Naive thymus-derived CD4-positive, alpha-beta T cell (primary cell): Measurements from ENCODE around the gene INPP5J. TPM values are rescaled to one million over a fixed set of nuclear protein-coding genes. Genes with fewer than 3 reads are reported as not detected.
A peak's percentile ranks its signal among the peaks of the same experiment; 100 is the strongest.

Experiments used
- ATAC-seq: fragments of 150-1000 bp; cut with Tn5 transposase; 2 replicates; pipeline ENCODE4 v1.10.0; 2021; ENCODE audit warnings: mild to moderate bottlenecking, moderate library complexity
- CTCF ChIA-PET: fragments of 350-600 bp; sonication (Branson Sonifier 250); formaldehyde crosslinking; loops from one replicate; lab custom pipeline; 2021; ENCODE audit warnings: antibody characterized with exemption; lab: Charles Lee
- POLR2A ChIA-PET: fragments of 350-600 bp; sonication (Branson Sonifier 250); formaldehyde crosslinking; loops from one replicate; lab custom pipeline; 2021; ENCODE audit warnings: antibody characterized with exemption, inconsistent platforms; lab: Charles Lee
- DNase-seq, 9 donors: peaks; one replicate each; pipeline versions ENCODE4 v3.0.0 to v3.0.0-alpha.2; 2020 to 2022; ENCODE audit warnings: mixed read lengths in 1 of 9
- H3K27ac ChIP-seq: one replicate; pipeline ENCODE4 v1.7.0; 2013; ENCODE audit warnings: mild to moderate bottlenecking, low read depth, low read length, moderate library complexity
- H3K27me3 ChIP-seq, 2 donors: one replicate each; pipeline ENCODE4 v1.7.0; 2013; ENCODE audit warnings: low read length in 2 of 2, mild to moderate bottlenecking in 2 of 2, moderate library complexity in 2 of 2; ENCODE audit not compliant: control insufficient read depth in 2 of 2, insufficient read depth in 2 of 2
- H3K36me3 ChIP-seq, 3 experiments: 1 replicate in 2 of 3; 2 replicates in 1 of 3; pipeline ENCODE4 v1.7.0; 2013; ENCODE audit warnings: low read length in 3 of 3, mild to moderate bottlenecking in 3 of 3, moderate library complexity in 1 of 3; ENCODE audit not compliant: insufficient read depth in 3 of 3, control insufficient read depth in 2 of 3
- H3K4me1 ChIP-seq, 2 donors: one replicate each; pipeline ENCODE4 v1.7.0; 2013; ENCODE audit warnings: low read length in 2 of 2, mild to moderate bottlenecking in 2 of 2, moderate library complexity in 1 of 2; ENCODE audit not compliant: control insufficient read depth in 2 of 2, insufficient read depth in 2 of 2
- H3K4me3 ChIP-seq: 2 replicates; pipeline ENCODE4 v1.7.0; 2013; ENCODE audit warnings: mild to moderate bottlenecking, low read length
- H3K9me3 ChIP-seq, 3 experiments: 1 replicate in 2 of 3; 2 replicates in 1 of 3; pipeline ENCODE4 v1.7.0; 2013; ENCODE audit warnings: low read length in 3 of 3; ENCODE audit not compliant: control insufficient read depth in 2 of 3
- H3K27ac Mint-ChIP-seq, 9 donors: one replicate each; pipeline ENCODE4 v1.8.0; 2020 to 2022; ENCODE audit warnings: mixed read lengths in 9 of 9, mild to moderate bottlenecking in 8 of 9, moderate library complexity in 5 of 9, inconsistent platforms in 2 of 9
- H3K27me3 Mint-ChIP-seq, 5 donors: one replicate each; pipeline ENCODE4 v1.8.0; 2021 to 2022; ENCODE audit warnings: mixed read lengths in 5 of 5, mild to moderate bottlenecking in 1 of 5
- H3K36me3 Mint-ChIP-seq, 5 donors: one replicate each; pipeline ENCODE4 v1.8.0; 2020 to 2022; ENCODE audit warnings: mixed read lengths in 5 of 5, mild to moderate bottlenecking in 3 of 5, inconsistent platforms in 1 of 5
- H3K4me1 Mint-ChIP-seq, 7 donors: one replicate each; pipeline ENCODE4 v1.8.0; 2020 to 2022; ENCODE audit warnings: mixed read lengths in 7 of 7, mild to moderate bottlenecking in 3 of 7, inconsistent platforms in 1 of 7
- H3K4me3 Mint-ChIP-seq, 10 donors: one replicate each; pipeline ENCODE4 v1.8.0; 2020 to 2022; ENCODE audit warnings: mild to moderate bottlenecking in 10 of 10, mixed read lengths in 10 of 10, moderate library complexity in 6 of 10, inconsistent platforms in 2 of 10
- H3K9me3 Mint-ChIP-seq, 11 donors: one replicate each; pipeline ENCODE4 v1.8.0; 2020 to 2022; ENCODE audit warnings: mixed read lengths in 11 of 11, mild to moderate bottlenecking in 4 of 11, inconsistent platforms in 1 of 11, moderate library complexity in 1 of 11
- intact Hi-C, 2 donors: fragments of 100-400 bp; cut with micrococcal nuclease; formaldehyde crosslinking; loops; one replicate each; pipeline ENCODE4 v1.15.1; 2023
- polyA plus RNA-seq, 2 donors: library from polyadenylated mRNA; unstranded; fragments of 300-500 nt; fragmentation: Illumina TruSeq; gene quantifications; one replicate each; pipeline ENCODE4 v1.2.3, GENCODE V29; 2021
- total RNA-seq, 6 experiments: library from RNA in 5 of 6; stranded (reverse) in 5 of 6; gene quantifications; 1 replicate in 5 of 6; 2 replicates in 1 of 6; pipeline ENCODE4 v1.2.3 and lab custom pipeline; 2021 to 2026

Gene INPP5J
- total and polyA plus RNA-seq, 7 experiments from 2014 or later = 0.24 to 0.81 (median 0.51) TPM; not detected in 3

GRCh38 chr22:31091106-31091975, 31.4 kb upstream of the INPP5J start:
- Histone ChIP-seq H3K9me3 (no peaks in the 10 kb centered on the region), H3K4me1 (no peaks in the 10 kb centered on the region), H3K4me3 (no peak overlapping the region), H3K36me3 (no peaks in the 10 kb centered on the region), H3K27ac (no peak overlapping the region), H3K27me3 (no peaks in the 10 kb centered on the region)
- Mint-ChIP-seq H3K4me1 (no peaks in the 10 kb centered on the region), H3K4me3 (no peak overlapping the region), H3K27me3 (no peaks in the 10 kb centered on the region), H3K27ac (no peak overlapping the region), H3K9me3 (no peaks in the 10 kb centered on the region), H3K36me3 (peaks cover 0 to 4% (median 0%) of the 10 kb centered on the region in 5 donors)
- POLR2A ChIA-PET = no interaction called here
- CTCF ChIA-PET = interaction anchor here (2.0 kb wide), 1 partner anchor 9 kb away, joined by 7 read pairs; no protein-coding TSS in a partner anchor
- intact Hi-C loops = no loop called here
- ATAC-seq (no peak), DNase-seq (no peak)

GRCh38 chr22:31092161-31092560, 30.6 kb upstream of the INPP5J start:
- Histone ChIP-seq H3K4me1 (no peaks in the 10 kb centered on the region), H3K27ac (no peak overlapping the region), H3K9me3 (no peaks in the 10 kb centered on the region), H3K27me3 (no peaks in the 10 kb centered on the region), H3K36me3 (no peaks in the 10 kb centered on the region), H3K4me3 (no peak overlapping the region)
- no peaks in the 10 kb centered on the region for H3K27me3 Mint-ChIP-seq
- H3K4me1 Mint-ChIP-seq = peaks cover 0 to 2% (median 0%) of the 10 kb centered on the region in 7 donors
- intact Hi-C loops = no loop called here
- H3K4me3 Mint-ChIP-seq = no peak overlapping the region
- ChIA-PET CTCF (interaction anchor here (0.9 to 2.0 kb wide), 2 partner anchors 10 to 336 kb away, joined by 3 to 7 read pairs; no protein-coding TSS in a partner anchor), POLR2A (interaction anchor here (0.6 kb wide), 1 partner anchor 243 kb away, joined by 4 read pairs; no protein-coding TSS in a partner anchor)
- ATAC-seq (no peak), DNase-seq (no peak)
- no peaks in the 10 kb centered on the region for H3K9me3 Mint-ChIP-seq
- H3K36me3 Mint-ChIP-seq = peaks cover 0 to 7% (median 0%) of the 10 kb centered on the region in 5 donors
- H3K27ac Mint-ChIP-seq = peak overlapping the region in 1 of 9 donors; percentile 27

GRCh38 chr22:31093086-31093850, 29.5 kb upstream of the INPP5J start:
- Histone ChIP-seq H3K9me3 (no peaks in the 10 kb centered on the region), H3K36me3 (no peaks in the 10 kb centered on the region), H3K27ac (no peak overlapping the region), H3K4me1 (no peaks in the 10 kb centered on the region), H3K4me3 (no peak overlapping the region), H3K27me3 (no peaks in the 10 kb centered on the region)
- ATAC-seq (no peak), DNase-seq (no peak)
- CTCF ChIA-PET = interaction anchor here (2.0 kb wide), 1 partner anchor 11 kb away, joined by 7 read pairs; no protein-coding TSS in a partner anchor
- no peaks in the 10 kb centered on the region for H3K27me3 Mint-ChIP-seq
- H3K27ac Mint-ChIP-seq = no peak overlapping the region
- POLR2A ChIA-PET = interaction anchor here (0.6 kb wide), 1 partner anchor 137 kb away, joined by 3 read pairs; no protein-coding TSS in a partner anchor
- H3K4me1 Mint-ChIP-seq = peaks cover 0 to 2% (median 0%) of the 10 kb centered on the region in 7 donors
- H3K36me3 Mint-ChIP-seq = peaks cover 0 to 8% (median 0%) of the 10 kb centered on the region in 5 donors
- H3K9me3 Mint-ChIP-seq = no peaks in the 10 kb centered on the region
- intact Hi-C loops = no loop called here
- H3K4me3 Mint-ChIP-seq = no peak overlapping the region

GRCh38 chr22:31094021-31094551, 28.7 kb upstream of the INPP5J start:
- no peak overlapping the region for H3K4me3 ChIP-seq
- H3K9me3 ChIP-seq = no peaks in the 10 kb centered on the region
- no peaks in the 10 kb centered on the region for H3K4me1 ChIP-seq
- Mint-ChIP-seq H3K27me3 (no peaks in the 10 kb centered on the region), H3K4me1 (peaks cover 0 to 2% (median 0%) of the 10 kb centered on the region in 7 donors), H3K36me3 (peaks cover 0 to 8% (median 0%) of the 10 kb centered on the region in 5 donors), H3K27ac (no peak overlapping the region), H3K9me3 (no peaks in the 10 kb centered on the region), H3K4me3 (no peak overlapping the region)
- ChIA-PET CTCF (interaction anchor here (0.8 to 2.0 kb wide), 2 partner anchors 10 to 138 kb away, joined by 3 to 5 read pairs; no protein-coding TSS in a partner anchor), POLR2A (interaction anchor here (0.5 kb wide), 1 partner anchor 36 kb away, joined by 4 read pairs; no protein-coding TSS in a partner anchor)
- no peak overlapping the region for H3K27ac ChIP-seq
- ATAC-seq (no peak), DNase-seq (no peak)
- no peaks in the 10 kb centered on the region for H3K27me3 ChIP-seq
- H3K36me3 ChIP-seq = no peaks in the 10 kb centered on the region
- intact Hi-C loops = no loop called here

GRCh38 chr22:31094741-31095140, 28.0 kb upstream of the INPP5J start:
- H3K36me3 ChIP-seq = no peaks in the 10 kb centered on the region
- Mint-ChIP-seq H3K4me3 (no peak overlapping the region), H3K4me1 (peaks cover 0 to 2% (median 0%) of the 10 kb centered on the region in 7 donors), H3K27me3 (no peaks in the 10 kb centered on the region), H3K9me3 (no peaks in the 10 kb centered on the region), H3K27ac (peak overlapping the region in 1 of 9 donors; percentile 51), H3K36me3 (peaks cover 0 to 8% (median 0%) of the 10 kb centered on the region in 5 donors)
- H3K27me3 ChIP-seq = no peaks in the 10 kb centered on the region
- intact Hi-C loops = no loop called here
- CTCF ChIA-PET = interaction anchor here (0.8 to 2.0 kb wide), 3 partner anchors 11 to 460 kb away, joined by 3 to 5 read pairs (median 3); no protein-coding TSS in a partner anchor
- POLR2A ChIA-PET = interaction anchor here (0.5 kb wide), 1 partner anchor 35 kb away, joined by 4 read pairs; no protein-coding TSS in a partner anchor
- no peak overlapping the region for H3K4me3 ChIP-seq
- no peaks in the 10 kb centered on the region for H3K4me1 ChIP-seq
- DNase-seq (no peak), ATAC-seq (no peak)
- no peak overlapping the region for H3K27ac ChIP-seq
- no peaks in the 10 kb centered on the region for H3K9me3 ChIP-seq
